Adrenal gland (tissue), 5 donors: Measurements from ENCODE around the gene TTC34.

Source experiments
- CTCF ChIP-seq, 6 experiments: fragments of 450-650 bp in 4 of 6; fragments of 200-600 bp in 2 of 6; sonication (generic) in 1 of 6; IDR thresholded peaks; 1 replicate in 5 of 6; 2 replicates in 1 of 6; pipeline versions ENCODE4 v1.5.1 to v1.8.0; 2016 to 2021; ENCODE audit warnings: antibody characterized with exemption in 6 of 6, mild to moderate bottlenecking in 2 of 6, moderate library complexity in 1 of 6
- POLR2A ChIP-seq, 2 donors: fragments of 450-650 bp; IDR thresholded peaks; one replicate each; pipeline ENCODE4 v1.6.1; 2017; ENCODE audit warnings: antibody characterized with exemption in 2 of 2, mild to moderate bottlenecking in 2 of 2, moderate library complexity in 1 of 2
- donor health status: DM: no; HTN: no; CAD: no.

GRCh38 chr1:2787163-2787911 lies 14.2 kb downstream of the TTC34 start:
- no peak for TF ChIP-seq CTCF (IDR thresholded peaks at IDR 0.05)
- TF ChIP-seq POLR2A (IDR thresholded peaks at IDR 0.05) = no peak
